ENCODE measurements around the gene DNAJC1. TPM values are rescaled to one million over a fixed set of nuclear protein-coding genes. Genes with fewer than 3 reads are reported as not detected.

The DNAJC1 gene
- total RNA-seq, 1 experiment from 2014 or later, result 19.1 TPM

GRCh38 chr10:21771219-21771618, 232.3 kb downstream of the DNAJC1 start:
- Histone ChIP-seq H3K27ac (no peak overlapping the region), H3K9me3 (ENCODE audit: insufficient read depth, low read depth) (no peaks in the 10 kb centered on the region), H4K20me1 (ENCODE audit: insufficient read depth) (no peaks in the 10 kb centered on the region), H2AFZ (no peak overlapping the region), H3K27me3 (ENCODE audit: insufficient read depth, low read depth) (no peaks in the 10 kb centered on the region), H3K4me3 (no peak overlapping the region), H3K9me2 (ENCODE audit: insufficient read depth) (no peaks in the 10 kb centered on the region), H3F3A (ENCODE audit: insufficient read depth, low read depth) (no peaks in the 10 kb centered on the region), H3K4me2 (no peak overlapping the region), H3K36me3 (ENCODE audit: low read depth) (no peaks in the 10 kb centered on the region), H3K4me1 (replicated peaks; ENCODE audit: insufficient read depth) (no peaks in the 10 kb centered on the region), H3K79me2 (ENCODE audit: low read depth) (no peaks in the 10 kb centered on the region)
- TF ChIP-seq EZH2 (IDR thresholded peaks at IDR 0.05; ENCODE audit: low read depth) (no peak), CTCF (conservative IDR thresholded peaks at IDR 0.05) (no peak)
- intact Hi-C loops (cut with micrococcal nuclease; ENCODE audit: unreplicated experiment), result no loop called here
- BruUV-seq (replicated peaks), result no TSS peak
- no peak for DNase-seq
- ChIA-PET CTCF (no interaction called here), POLR2A (ENCODE audit: unreplicated experiment) (no interaction called here)

GRCh38 chr10:21769041-21769440, 234.5 kb downstream of the DNAJC1 start:
- no TSS peak for BruUV-seq (replicated peaks)
- DNase-seq, result no peak
- no peaks in the 10 kb centered on the region for H3F3A ChIP-seq (ENCODE audit: insufficient read depth, low read depth)
- no peaks in the 10 kb centered on the region for H3K9me3 ChIP-seq (ENCODE audit: insufficient read depth, low read depth)
- no peaks in the 10 kb centered on the region for H3K27me3 ChIP-seq (ENCODE audit: insufficient read depth, low read depth)
- TF ChIP-seq CTCF (conservative IDR thresholded peaks at IDR 0.05), result no peak
- TF ChIP-seq EZH2 (IDR thresholded peaks at IDR 0.05; ENCODE audit: low read depth), result no peak
- no peaks in the 10 kb centered on the region for H3K79me2 ChIP-seq (ENCODE audit: low read depth)
- intact Hi-C loops (cut with micrococcal nuclease; ENCODE audit: unreplicated experiment), result no loop called here
- H3K36me3 ChIP-seq (ENCODE audit: low read depth), result no peaks in the 10 kb centered on the region
- H3K4me2 ChIP-seq, result no peak overlapping the region
- H3K27ac ChIP-seq, result no peak overlapping the region
- no peak overlapping the region for H2AFZ ChIP-seq
- H3K4me3 ChIP-seq, result no peak overlapping the region
- H3K9me2 ChIP-seq (ENCODE audit: insufficient read depth), result no peaks in the 10 kb centered on the region
- no peaks in the 10 kb centered on the region for H3K4me1 ChIP-seq (replicated peaks; ENCODE audit: insufficient read depth)
- ChIA-PET POLR2A (ENCODE audit: unreplicated experiment) (interaction anchor here (0.6 kb wide), 1 partner anchor 983 kb away, joined by 3 read pairs; no protein-coding TSS in a partner anchor), CTCF (no interaction called here)
- H4K20me1 ChIP-seq (ENCODE audit: insufficient read depth), result no peaks in the 10 kb centered on the region

GRCh38 chr10:21764466-21765189, 238.9 kb downstream of the DNAJC1 start:
- Histone ChIP-seq H3K9me2 (ENCODE audit: insufficient read depth) (no peaks in the 10 kb centered on the region), H3K27me3 (ENCODE audit: insufficient read depth, low read depth) (no peaks in the 10 kb centered on the region), H4K20me1 (ENCODE audit: insufficient read depth) (no peaks in the 10 kb centered on the region), H3K4me1 (replicated peaks; ENCODE audit: insufficient read depth) (no peaks in the 10 kb centered on the region), H3K79me2 (ENCODE audit: low read depth) (no peaks in the 10 kb centered on the region), H3K27ac (no peak overlapping the region), H3K4me2 (no peak overlapping the region), H3K4me3 (no peak overlapping the region), H3F3A (ENCODE audit: insufficient read depth, low read depth) (no peaks in the 10 kb centered on the region), H3K9me3 (ENCODE audit: insufficient read depth, low read depth) (no peaks in the 10 kb centered on the region), H2AFZ (no peak overlapping the region), H3K36me3 (ENCODE audit: low read depth) (no peaks in the 10 kb centered on the region)
- no peak for DNase-seq
- intact Hi-C loops (cut with micrococcal nuclease; ENCODE audit: unreplicated experiment), result no loop called here
- no TSS peak for BruUV-seq (replicated peaks)
- no peak for TF ChIP-seq EZH2 (IDR thresholded peaks at IDR 0.05; ENCODE audit: low read depth)
- no peak for TF ChIP-seq CTCF (conservative IDR thresholded peaks at IDR 0.05)
- POLR2A ChIA-PET (ENCODE audit: unreplicated experiment), result no interaction called here
- CTCF ChIA-PET, result no interaction called here
